OCI-LY7 (cell line): ENCODE measurements around the gene CNN1. TPM values are rescaled to one million over a fixed set of nuclear protein-coding genes. Genes with fewer than 3 reads are reported as not detected.

Source experiments
- BruUV-seq: library from RNA; stranded (reverse); fragments of 400-500 nt; replicated peaks from 2 replicates; lab custom pipeline; 2021; lab: Mats Ljungman, UMichigan
- CTCF ChIA-PET: fragments of 300-600 bp; sonication (Branson Sonifier 250); formaldehyde crosslinking; loops from one replicate; lab custom pipeline; 2022; ENCODE audit warnings: antibody characterized with exemption; ENCODE audit not compliant: unreplicated experiment; lab: Charles Lee
- POLR2A ChIA-PET: fragments of 300-600 bp; sonication (Branson Sonifier 250); formaldehyde crosslinking; loops from one replicate; lab custom pipeline; 2022; ENCODE audit warnings: antibody characterized with exemption; lab: Charles Lee
- DNase-seq: peaks from one replicate; pipeline ENCODE4 v3.0.0-alpha.2; 2015; ENCODE audit warnings: low spot score
- H2AFZ ChIP-seq: fragments of 200-600 bp; sonication (generic), shearing (Covaris generic); 2 replicates; pipeline ENCODE4 v1.6.1; 2014; ENCODE audit warnings: mild to moderate bottlenecking, antibody characterized with exemption, low read length, moderate library complexity
- H3K27ac ChIP-seq: fragments of 200-600 bp; sonication (generic); 2 replicates; pipeline ENCODE4 v1.5.1; 2014; ENCODE audit warnings: mixed run types, low read depth, mild to moderate bottlenecking, moderate library complexity, low read length, inconsistent platforms; ENCODE audit not compliant: poor library complexity, severe bottlenecking
- H3K36me3 ChIP-seq: fragments of 200-600 bp; sonication (generic); 2 replicates; pipeline ENCODE4 v1.6.1; 2014; ENCODE audit warnings: mild to moderate bottlenecking, antibody characterized with exemption, low read length, moderate library complexity, mixed read lengths; ENCODE audit not compliant: insufficient read depth
- H3K4me1 ChIP-seq: fragments of 200-600 bp; sonication (generic); 2 replicates; pipeline ENCODE4 v1.5.1; 2014; ENCODE audit warnings: mild to moderate bottlenecking, low read length; ENCODE audit not compliant: insufficient read depth, poor library complexity, severe bottlenecking
- H3K4me2 ChIP-seq: fragments of 200-600 bp; sonication (generic); 2 replicates; pipeline ENCODE4 v1.6.1; 2014; ENCODE audit warnings: mild to moderate bottlenecking, low read length
- H3K4me3 ChIP-seq: fragments of 200-600 bp; sonication (generic); 2 replicates; pipeline ENCODE4 v1.5.1; 2014; ENCODE audit warnings: mild to moderate bottlenecking, low read depth, low read length; ENCODE audit not compliant: poor library complexity, severe bottlenecking
- H3K79me2 ChIP-seq: fragments of 200-600 bp; sonication (generic); 2 replicates; pipeline ENCODE4 v1.6.1; 2016; ENCODE audit warnings: low read depth, mild to moderate bottlenecking, low read length, moderate library complexity, mixed read lengths; ENCODE audit not compliant: insufficient read depth
- H3K9me2 ChIP-seq: fragments of 200-600 bp; sonication (generic); 2 replicates; pipeline ENCODE4 v1.6.1; 2016; ENCODE audit warnings: mild to moderate bottlenecking, low read length, mixed read lengths; ENCODE audit not compliant: insufficient read depth
- H3K9me3 ChIP-seq: fragments of 200-600 bp; sonication (generic); 2 replicates; pipeline ENCODE4 v1.6.1; 2014; ENCODE audit warnings: mild to moderate bottlenecking, mixed run types, low read length, mixed read lengths
- H4K20me1 ChIP-seq: fragments of 200-600 bp; sonication (generic); 2 replicates; pipeline ENCODE4 v1.6.1; 2014; ENCODE audit warnings: mild to moderate bottlenecking, antibody characterized with exemption, low read length, moderate library complexity, mixed read lengths; ENCODE audit not compliant: insufficient read depth
- EZH2phosphoT487 ChIP-seq: fragments of 200-600 bp; sonication (generic); IDR thresholded peaks from 2 replicates; pipeline ENCODE4 v1.6.1; 2018; ENCODE audit warnings: low read depth, borderline replicate concordance, mild to moderate bottlenecking, mixed run types, antibody characterized with exemption, low read length, moderate library complexity, mixed read lengths
- intact Hi-C: fragments of 100-400 bp; cut with micrococcal nuclease; formaldehyde crosslinking; loops from one replicate; pipeline ENCODE4 v1.10.0; 2022; ENCODE audit not compliant: unreplicated experiment
- total RNA-seq, 2 experiments: library from RNA; depleted of rRNA in 1 of 2; stranded (reverse); fragments of >200 nt in 1 of 2; shearing (Covaris generic) in 1 of 2; gene quantifications; 2 replicates each; pipeline ENCODE4 v1.2.3, GENCODE V29; 2014 to 2022
- TF ChIP-seq, protein P1 (sequence below): fragments of 200-600 bp; sonication (generic); conservative IDR thresholded peaks from 2 replicates; pipeline ENCODE4 v1.5.1; 2014; ENCODE audit warnings: mild to moderate bottlenecking, antibody characterized with exemption, low read length, moderate library complexity, mixed read lengths

Gene CNN1
- total RNA-seq, 2 experiments from 2014 or later = not detected

DNA sequence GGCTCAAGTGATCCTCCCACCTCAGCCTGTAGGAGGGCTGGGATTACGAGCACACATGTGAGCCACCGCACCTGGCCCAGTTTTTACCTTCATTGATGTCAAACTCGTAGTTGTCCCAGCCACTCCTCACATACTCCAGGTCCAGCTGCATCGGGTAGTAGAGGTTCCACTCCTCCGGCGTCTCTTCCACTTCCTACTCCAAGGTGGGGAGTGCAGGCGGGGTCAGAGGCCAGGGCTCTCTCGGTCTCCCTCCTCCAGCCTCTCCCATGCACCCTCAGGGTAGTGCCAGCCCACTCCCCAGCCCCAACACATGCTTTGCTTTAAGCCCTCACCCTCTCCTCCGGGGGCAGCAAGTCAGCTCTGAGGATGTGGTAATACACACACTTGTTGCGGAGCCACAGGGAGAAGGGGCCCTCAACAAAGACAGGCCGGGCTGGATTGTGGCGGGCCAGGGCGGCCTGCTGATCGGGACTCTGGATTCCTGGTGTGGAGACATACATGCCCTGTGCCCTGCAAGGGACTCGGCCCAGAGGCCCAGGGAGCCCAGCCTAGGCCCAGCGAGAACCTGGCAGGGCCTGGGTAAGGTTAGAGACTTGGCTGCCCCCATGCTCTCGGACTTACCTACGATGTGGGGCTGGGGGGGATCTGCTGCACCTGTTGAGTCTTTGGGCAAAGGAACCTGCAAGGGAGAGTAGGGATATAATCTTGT lies 31.1 kb upstream of the CNN1 start:
- Histone ChIP-seq H3K4me3 (peak overlapping the region; percentile 82), H3K9me3 (no peaks in the 10 kb centered on the region), H3K36me3 (peaks cover 23% of the 10 kb centered on the region), H3K79me2 (peaks cover 11% of the 10 kb centered on the region; the same call in 1 of the 2 replicates), H4K20me1 (no peaks in the 10 kb centered on the region), H3K4me2 (peak overlapping the region; percentile 95), H3K27ac (no peak overlapping the region), H3K9me2 (no peaks in the 10 kb centered on the region), H3K4me1 (peaks cover 23% of the 10 kb centered on the region), H2AFZ (no peak overlapping the region)
- ChIA-PET CTCF (no interaction called here), POLR2A (interaction anchor here (0.6 kb wide), 1 partner anchor 306 kb away, joined by 4 read pairs; no protein-coding TSS in a partner anchor)
- intact Hi-C loops = no loop called here
- no peak for DNase-seq
- no peak for TF ChIP-seq EZH2phosphoT487
- TF ChIP-seq, protein P1, sequence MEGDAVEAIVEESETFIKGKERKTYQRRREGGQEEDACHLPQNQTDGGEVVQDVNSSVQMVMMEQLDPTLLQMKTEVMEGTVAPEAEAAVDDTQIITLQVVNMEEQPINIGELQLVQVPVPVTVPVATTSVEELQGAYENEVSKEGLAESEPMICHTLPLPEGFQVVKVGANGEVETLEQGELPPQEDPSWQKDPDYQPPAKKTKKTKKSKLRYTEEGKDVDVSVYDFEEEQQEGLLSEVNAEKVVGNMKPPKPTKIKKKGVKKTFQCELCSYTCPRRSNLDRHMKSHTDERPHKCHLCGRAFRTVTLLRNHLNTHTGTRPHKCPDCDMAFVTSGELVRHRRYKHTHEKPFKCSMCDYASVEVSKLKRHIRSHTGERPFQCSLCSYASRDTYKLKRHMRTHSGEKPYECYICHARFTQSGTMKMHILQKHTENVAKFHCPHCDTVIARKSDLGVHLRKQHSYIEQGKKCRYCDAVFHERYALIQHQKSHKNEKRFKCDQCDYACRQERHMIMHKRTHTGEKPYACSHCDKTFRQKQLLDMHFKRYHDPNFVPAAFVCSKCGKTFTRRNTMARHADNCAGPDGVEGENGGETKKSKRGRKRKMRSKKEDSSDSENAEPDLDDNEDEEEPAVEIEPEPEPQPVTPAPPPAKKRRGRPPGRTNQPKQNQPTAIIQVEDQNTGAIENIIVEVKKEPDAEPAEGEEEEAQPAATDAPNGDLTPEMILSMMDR = no peak
- BruUV-seq = no TSS peak

DNA sequence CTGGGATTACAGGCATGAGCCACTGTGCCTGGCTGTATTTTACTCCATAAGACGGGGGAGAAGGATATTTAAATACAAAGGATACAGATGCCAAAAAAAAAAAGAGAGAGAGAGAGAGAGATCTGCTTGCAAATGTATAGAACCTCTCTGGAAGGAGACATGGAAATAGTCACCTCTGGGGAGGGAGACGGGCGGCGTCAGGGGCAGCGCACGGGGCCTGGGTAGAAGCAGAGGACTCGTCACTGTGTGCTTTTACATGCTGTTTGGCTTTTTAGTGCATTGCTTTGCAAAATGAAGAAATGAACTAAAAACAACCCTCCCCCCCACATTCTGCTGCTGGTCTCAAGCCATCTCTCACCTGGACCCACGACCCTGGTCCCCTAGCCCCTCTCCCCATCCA lies 28.2 kb upstream of the CNN1 start:
- DNase-seq = no peak
- POLR2A ChIA-PET = no interaction called here

More for the DNA sequence above, 28.2 kb upstream of the CNN1 start:
- no peak overlapping the region for H3K27ac ChIP-seq
- CTCF ChIA-PET = no interaction called here
- H3K4me3 ChIP-seq = no peak overlapping the region
- peaks cover 31% of the 10 kb centered on the region for H3K36me3 ChIP-seq
- no peaks in the 10 kb centered on the region for H3K9me3 ChIP-seq
- intact Hi-C loops = no loop called here
- TF ChIP-seq EZH2phosphoT487 = no peak
- TF ChIP-seq, protein P1 = no peak
- no TSS peak for BruUV-seq
- no peaks in the 10 kb centered on the region for H4K20me1 ChIP-seq
- H3K79me2 ChIP-seq = peaks cover 5% of the 10 kb centered on the region; the same call in 1 of the 2 replicates
- no peak overlapping the region for H2AFZ ChIP-seq
- peaks cover 16% of the 10 kb centered on the region for H3K4me1 ChIP-seq
- no peak overlapping the region for H3K4me2 ChIP-seq
- no peaks in the 10 kb centered on the region for H3K9me2 ChIP-seq
